Measurements from ENCODE around the gene MRPL36.

The MRPL36 gene

GRCh38 chr5:1781726-1782384, 17.8 kb downstream of the MRPL36 start:
- no peak for DNase-seq (ENCODE audit: low read depth)

DNA sequence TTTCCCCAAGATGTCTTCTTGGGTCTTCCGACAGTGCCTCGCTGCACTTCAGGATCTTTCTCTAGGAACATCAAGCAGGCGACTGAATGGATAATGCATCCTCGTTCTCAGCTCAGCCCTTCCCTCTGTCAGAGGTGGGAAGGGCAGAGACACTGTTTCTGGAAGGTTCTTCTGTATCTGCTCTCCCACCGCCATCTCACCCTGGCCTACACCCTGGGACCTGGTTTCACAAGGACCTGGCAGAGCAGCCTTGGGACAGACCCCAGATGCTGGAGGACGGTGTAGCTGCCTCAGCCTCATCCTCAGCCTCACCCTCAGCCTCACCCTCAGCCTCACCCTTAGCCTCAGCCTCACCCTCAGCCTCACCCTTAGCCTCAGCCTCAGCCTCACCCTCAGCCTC, 18.5 kb downstream of the MRPL36 start:
- no peak for DNase-seq (ENCODE audit: low read depth)

GRCh38 chr5:1780614-1780930, 19.1 kb downstream of the MRPL36 start:
- no peak for DNase-seq (ENCODE audit: low read depth)

- no peak for DNase-seq (ENCODE audit: low read depth)
Observed at GRCh38 chr5:1779782-1780613, 19.6 kb downstream of the MRPL36 start.

- DNase-seq (ENCODE audit: low read depth) = no peak
Observed at GRCh38 chr5:1779021-1779680, 20.5 kb downstream of the MRPL36 start.

- DNase-seq (ENCODE audit: low read depth) = no peak
Observed at GRCh38 chr5:1778138-1779020, 21.3 kb downstream of the MRPL36 start.

GRCh38 chr5:1777281-1778137, 22.1 kb downstream of the MRPL36 start:
- no peak for DNase-seq (ENCODE audit: low read depth)

DNA sequence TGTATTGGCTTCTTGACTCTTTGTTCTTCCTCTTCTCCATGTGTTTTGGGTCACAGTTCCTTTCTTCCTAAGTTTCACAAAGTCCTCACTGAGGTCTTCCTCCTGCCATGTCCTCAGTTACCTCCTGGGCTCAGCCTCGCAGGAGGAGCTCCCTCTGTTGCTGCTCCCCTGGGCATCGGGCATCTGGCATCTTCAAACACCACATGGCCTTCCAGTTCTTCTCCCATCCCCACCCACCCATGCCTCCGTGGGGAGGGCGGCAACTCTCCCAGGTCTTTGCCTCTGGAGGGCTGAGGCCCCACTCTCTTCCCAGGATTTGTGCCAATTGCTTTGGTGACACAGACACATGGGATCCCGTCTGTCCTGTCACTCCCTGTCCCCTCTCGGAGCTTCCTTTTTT, 22.8 kb downstream of the MRPL36 start:
- DNase-seq (ENCODE audit: low read depth) = no peak

- DNase-seq (ENCODE audit: low read depth) = no peak
Observed at GRCh38 chr5:1772634-1773033, 27.0 kb downstream of the MRPL36 start.

GRCh38 chr5:1771149-1772065, 28.2 kb downstream of the MRPL36 start:
- DNase-seq (ENCODE audit: low read depth) = no peak

DNA sequence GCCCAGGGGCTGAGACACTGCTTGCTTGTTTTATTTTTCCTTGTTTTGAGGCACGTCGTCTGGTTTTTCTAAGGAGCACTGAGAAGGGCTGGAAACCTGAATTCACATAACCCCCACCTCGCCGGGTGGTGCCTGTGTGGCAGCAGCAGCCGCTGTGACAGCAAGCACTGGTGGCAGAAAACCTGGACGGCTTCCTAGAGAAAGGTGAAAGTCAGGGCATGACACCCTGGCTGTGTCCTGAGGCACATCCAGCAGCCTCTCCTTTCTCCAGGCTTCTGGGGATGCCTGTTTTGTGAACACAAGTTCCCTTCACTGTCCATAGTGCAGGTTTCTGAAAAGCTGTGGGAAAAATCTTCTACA, 29.2 kb downstream of the MRPL36 start:
- DNase-seq (ENCODE audit: low read depth) = no peak

- DNase-seq (ENCODE audit: low read depth) = no peak
Observed at GRCh38 chr5:1769752-1770442, 29.7 kb downstream of the MRPL36 start.

- no peak for DNase-seq (ENCODE audit: low read depth)
Observed at GRCh38 chr5:1769017-1769640, 30.5 kb downstream of the MRPL36 start.

- DNase-seq (ENCODE audit: low read depth) = no peak
Observed at GRCh38 chr5:1768283-1769000, 31.2 kb downstream of the MRPL36 start.

DNA sequence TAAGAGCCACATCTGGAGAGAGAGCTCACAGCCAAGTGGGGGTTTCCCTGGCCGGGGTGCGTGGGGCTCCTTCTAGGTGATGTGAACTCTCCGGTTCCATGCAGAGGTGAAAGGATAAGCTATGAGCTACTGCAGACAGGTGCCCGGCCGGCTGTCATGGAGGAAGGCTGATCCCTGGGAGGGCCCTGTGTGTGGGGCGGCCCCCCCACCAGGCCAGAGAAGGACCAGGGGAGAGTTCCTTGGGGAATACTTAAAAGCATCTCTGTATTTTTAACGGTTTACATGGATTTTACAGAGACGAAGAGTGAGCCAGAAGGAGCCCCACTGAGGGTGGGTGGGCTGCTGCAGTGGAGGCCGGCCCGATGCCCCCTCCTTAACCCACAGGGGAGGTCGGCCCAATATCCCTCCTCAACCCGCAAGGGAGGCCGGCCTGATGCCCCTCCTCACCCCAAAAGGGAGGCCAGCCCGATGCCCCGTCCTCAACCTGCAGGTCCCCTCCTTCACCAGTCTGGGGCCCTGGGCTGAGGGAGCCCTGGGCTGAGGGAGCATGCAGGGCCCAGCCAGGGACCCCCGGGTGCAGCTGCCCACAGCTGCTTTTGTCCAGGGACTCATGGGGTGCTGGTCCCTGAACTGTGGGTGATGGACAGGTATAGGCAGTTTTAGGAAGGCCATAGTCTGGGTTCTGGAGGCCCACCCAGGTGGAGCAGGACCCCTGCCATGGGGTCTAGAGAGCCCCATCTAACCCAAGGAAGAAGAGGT, 31.9 kb downstream of the MRPL36 start:
- DNase-seq (ENCODE audit: low read depth) = no peak

- no peak for DNase-seq (ENCODE audit: low read depth)
Observed at GRCh38 chr5:1765880-1766235, 33.8 kb downstream of the MRPL36 start.

- DNase-seq (ENCODE audit: low read depth) = no peak
Observed at GRCh38 chr5:1765141-1765879, 34.3 kb downstream of the MRPL36 start.

Data from activated gamma-delta T cell treated with anti-CD3 and anti-CD28 coated beads, Interleukin-2, amount 50 U/mL, for 16 hours (primary cell).